K562 (cell line): Measurements from ENCODE around the gene TBC1D17. TPM values are rescaled to one million over a fixed set of nuclear protein-coding genes. Genes with fewer than 3 reads are reported as not detected.

ENCODE experiments used
- CEBPG ChIP-seq, 3 experiments: fragments of 200-800 bp in 1 of 3; sonication (Bioruptor generic) in 1 of 3; sonication (generic) in 1 of 3; formaldehyde crosslinking in 1 of 3; IDR thresholded peaks in 2 of 3; conservative IDR thresholded peaks in 1 of 3; 2 replicates each; pipeline versions ENCODE4 v1.6.1 to v1.8.0; 2016 to 2022; ENCODE audit warnings: missing compliant biosample characterization in 2 of 3, missing genetic modification characterization in 2 of 3, mild to moderate bottlenecking in 1 of 3, missing genetic modification reagents in 1 of 3
- CHAMP1 ChIP-seq: fragments of 450-650 bp; IDR thresholded peaks from 2 replicates; pipeline ENCODE4 v1.6.1; 2016; ENCODE audit warnings: mild to moderate bottlenecking
- ELF1 ChIP-seq: fragments of 200-800 bp; sonication (Bioruptor generic); IDR thresholded peaks from 2 replicates; pipeline ENCODE4 v1.6.1; 2016; ENCODE audit warnings: missing genetic modification characterization, missing compliant biosample characterization
- MXD1 ChIP-seq: fragments of 250-450 bp; sonication (Bioruptor Pico); IDR thresholded peaks from 2 replicates; pipeline ENCODE4 v1.8.0; 2021; ENCODE audit warnings: borderline replicate concordance, mild to moderate bottlenecking, moderate library complexity; ENCODE audit not compliant: poor library complexity, severe bottlenecking
- PML ChIP-seq: IDR thresholded peaks from 2 replicates; pipeline ENCODE4 v1.6.1; 2012; ENCODE audit warnings: low read length, inconsistent platforms
- RBM22 ChIP-seq: fragments of 200-400 bp; formaldehyde crosslinking; IDR thresholded peaks from 2 replicates; pipeline ENCODE4 v1.6.1; 2018; ENCODE audit warnings: low read length, low read depth; ENCODE audit not compliant: poor library complexity, severe bottlenecking
- SMARCA5 ChIP-seq: fragments of 450-650 bp; IDR thresholded peaks from 2 replicates; pipeline ENCODE4 v1.6.1; 2016
- SUPT5H ChIP-seq: fragments of 450-650 bp; IDR thresholded peaks from 2 replicates; pipeline ENCODE4 v1.6.1; 2016
- TAL1 ChIP-seq: fragments of 450-650 bp; IDR thresholded peaks from 2 replicates; pipeline ENCODE4 v1.6.1; 2016; ENCODE audit warnings: mild to moderate bottlenecking
- ZBED1 ChIP-seq: IDR thresholded peaks from 2 replicates; pipeline ENCODE4 v1.6.1; 2014
- ZBTB9 ChIP-seq: fragments of 450-650 bp; formaldehyde crosslinking; IDR thresholded peaks from 2 replicates; pipeline ENCODE4 v1.4.0; 2020; ENCODE audit warnings: mild to moderate bottlenecking, moderate library complexity
- ZNF133 ChIP-seq: fragments of 250-450 bp; sonication (Bioruptor Pico); IDR thresholded peaks from 2 replicates; pipeline ENCODE4 v1.4.0; 2020; ENCODE audit warnings: mild to moderate bottlenecking
- ZNF263 ChIP-seq: sonication (generic); formaldehyde crosslinking; IDR thresholded peaks from 2 replicates; pipeline ENCODE4 v1.8.0; 2022; ENCODE audit warnings: mild to moderate bottlenecking, missing genetic modification reagents, borderline replicate concordance
- ZNF449 ChIP-seq: fragments of 250-450 bp; sonication (Bioruptor Pico); IDR thresholded peaks from 2 replicates; pipeline ENCODE4 v1.8.0; 2022; ENCODE audit warnings: moderate library complexity, mild to moderate bottlenecking, inconsistent platforms
- ZNF609 ChIP-seq: sonication (generic); formaldehyde crosslinking; IDR thresholded peaks from 2 replicates; pipeline ENCODE4 v1.8.1; 2023; ENCODE audit warnings: missing genetic modification reagents, mild to moderate bottlenecking, borderline replicate concordance
- ZNF75A ChIP-seq: fragments of 450-650 bp; formaldehyde crosslinking; IDR thresholded peaks from 2 replicates; pipeline ENCODE4 v1.4.0; 2020; ENCODE audit warnings: mild to moderate bottlenecking
- ZNF778 ChIP-seq: fragments of 450-650 bp; formaldehyde crosslinking; IDR thresholded peaks from 2 replicates; pipeline ENCODE4 v1.4.0; 2020; ENCODE audit warnings: mild to moderate bottlenecking, moderate library complexity
- polyA plus RNA-seq, 8 experiments: library from polyadenylated mRNA; depleted of rRNA in 4 of 8; stranded (reverse) in 5 of 8; unstranded in 3 of 8; fragments of >200 nt; fragmentation: Nextera tagmentation in 2 of 8; fragmentation: Illumina TruSeq in 1 of 8; extraction: Ambion mirVana in 2 of 8; extraction: Trizol in 1 of 8; gene quantifications; 2 replicates each; pipeline versions ENCODE4 v1.2.1 to v1.2.3, GENCODE V29; 2011 to 2014; ENCODE audit warnings: inconsistent platforms in 1 of 8, missing spikeins in 1 of 8
- total RNA-seq, 7 experiments: library from RNA; depleted of rRNA in 6 of 7; stranded (reverse); fragments of >200 nt in 6 of 7; fragmentation: Illumina TruSeq in 2 of 7; extraction: Trizol in 2 of 7; gene quantifications; 2 replicates each; pipeline versions ENCODE4 v1.2.1 to v1.2.3, GENCODE V29; 2011 to 2021; ENCODE audit warnings: low replicate concordance in 1 of 7

The TBC1D17 gene
- total and polyA plus RNA-seq, 9 of the 15 experiments (the other 6 are each of a cell fraction or from before 2014, with no cell fraction given), result 0.42 to 16.0 (median 3.8) TPM

- TF ChIP-seq ZNF263, result no peak
- peak; percentile 46 for TF ChIP-seq SUPT5H
- TF ChIP-seq ZNF133 (CRISPR knock-in tag), result no peak
- no peak for TF ChIP-seq SMARCA5
- TF ChIP-seq ZNF75A (CRISPR knock-in tag), result no peak
- no peak for TF ChIP-seq MXD1 (CRISPR knock-in tag)
- no peak for TF ChIP-seq PML
- no peak for TF ChIP-seq ZBED1
- no peak for TF ChIP-seq CEBPG (CRISPR knock-in tag; IDR thresholded peaks at IDR 0.05)
- TF ChIP-seq CEBPG (tag; conservative IDR thresholded peaks at IDR 0.05 in 1 of 2, IDR thresholded peaks at IDR 0.05 in 1 of 2), result no peak
- TF ChIP-seq ZNF778 (CRISPR knock-in tag), result no peak
- TF ChIP-seq RBM22, result peak; percentile 83
- no peak for TF ChIP-seq ZNF449 (CRISPR knock-in tag)
- TF ChIP-seq ZBTB9, result no peak
- TF ChIP-seq ELF1 (tag), result no peak
- TF ChIP-seq ZNF609 (CRISPR knock-in tag), result no peak
- no peak for TF ChIP-seq CHAMP1
- TF ChIP-seq TAL1, result no peak
These were observed 17.7 kb upstream of the TBC1D17 start (continued) for GRCh38 chr19:49859682-49860335.
